Gastrocnemius medialis (tissue), 4 donors: Measurements from ENCODE around the gene IL34.

Experiments
- POLR2A ChIP-seq, 2 donors: fragments of 450-650 bp; IDR thresholded peaks; one replicate each; pipeline ENCODE4 v1.6.1; 2017; ENCODE audit warnings: antibody characterized with exemption in 2 of 2, mild to moderate bottlenecking in 2 of 2, moderate library complexity in 2 of 2
- TF ChIP-seq, protein P1 (sequence below), 5 experiments: fragments of 450-650 bp in 3 of 5; fragments of 200-600 bp in 2 of 5; sonication (generic) in 2 of 5; IDR thresholded peaks in 4 of 5; conservative IDR thresholded peaks in 1 of 5; 1 replicate in 4 of 5; 2 replicates in 1 of 5; pipeline ENCODE4 v1.5.1; 2016 to 2019; ENCODE audit warnings: antibody characterized with exemption in 5 of 5, mild to moderate bottlenecking in 3 of 5, moderate library complexity in 3 of 5

DNA sequence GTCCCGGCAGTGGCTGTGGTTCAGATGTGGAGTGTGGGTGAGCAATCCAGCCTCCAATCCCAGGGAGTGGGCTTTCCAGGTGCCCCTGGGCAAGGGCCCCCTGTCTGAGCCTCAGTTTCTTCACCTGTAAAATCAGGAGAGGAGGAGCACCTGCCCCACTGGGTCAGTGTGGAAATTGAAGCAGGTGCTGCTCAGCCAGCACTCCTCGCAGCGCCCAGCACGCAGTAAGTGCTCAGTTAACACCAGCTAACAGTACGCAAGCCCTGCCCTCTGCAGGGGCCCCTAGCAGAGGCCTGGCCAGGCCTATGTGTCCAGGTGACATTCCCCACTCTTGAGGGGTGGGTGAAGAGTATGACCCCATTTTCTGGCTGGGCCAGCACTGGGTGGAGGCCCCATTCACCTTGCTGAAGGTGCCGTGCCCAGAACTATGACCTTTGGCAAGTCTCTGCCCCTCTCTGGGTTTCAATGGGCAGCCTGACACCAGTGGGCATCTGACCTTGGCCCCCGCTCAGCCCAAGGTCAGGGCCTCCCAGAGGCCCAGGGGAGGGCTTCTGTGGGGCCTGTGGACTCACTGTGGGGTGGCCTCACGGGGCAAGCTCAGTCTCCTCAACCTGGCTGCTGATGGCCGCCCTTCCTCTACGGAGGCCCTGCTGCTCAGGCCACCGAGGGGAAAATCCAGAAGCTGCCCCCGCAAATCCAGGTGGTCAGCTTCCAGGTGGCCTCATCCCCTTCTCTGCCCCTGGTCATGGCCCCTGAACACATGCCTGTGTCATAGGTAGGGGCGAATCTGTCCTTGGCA is 37.0 kb downstream of the IL34 start:
- TF ChIP-seq, protein P1, sequence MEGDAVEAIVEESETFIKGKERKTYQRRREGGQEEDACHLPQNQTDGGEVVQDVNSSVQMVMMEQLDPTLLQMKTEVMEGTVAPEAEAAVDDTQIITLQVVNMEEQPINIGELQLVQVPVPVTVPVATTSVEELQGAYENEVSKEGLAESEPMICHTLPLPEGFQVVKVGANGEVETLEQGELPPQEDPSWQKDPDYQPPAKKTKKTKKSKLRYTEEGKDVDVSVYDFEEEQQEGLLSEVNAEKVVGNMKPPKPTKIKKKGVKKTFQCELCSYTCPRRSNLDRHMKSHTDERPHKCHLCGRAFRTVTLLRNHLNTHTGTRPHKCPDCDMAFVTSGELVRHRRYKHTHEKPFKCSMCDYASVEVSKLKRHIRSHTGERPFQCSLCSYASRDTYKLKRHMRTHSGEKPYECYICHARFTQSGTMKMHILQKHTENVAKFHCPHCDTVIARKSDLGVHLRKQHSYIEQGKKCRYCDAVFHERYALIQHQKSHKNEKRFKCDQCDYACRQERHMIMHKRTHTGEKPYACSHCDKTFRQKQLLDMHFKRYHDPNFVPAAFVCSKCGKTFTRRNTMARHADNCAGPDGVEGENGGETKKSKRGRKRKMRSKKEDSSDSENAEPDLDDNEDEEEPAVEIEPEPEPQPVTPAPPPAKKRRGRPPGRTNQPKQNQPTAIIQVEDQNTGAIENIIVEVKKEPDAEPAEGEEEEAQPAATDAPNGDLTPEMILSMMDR (IDR thresholded peaks at IDR 0.05 in 4 of 5, conservative IDR thresholded peaks at IDR 0.05 in 1 of 5) = no peak
- no peak for TF ChIP-seq POLR2A (IDR thresholded peaks at IDR 0.05)
